WTC11 (cell line): ENCODE results near the gene SUMO1. TPM values are rescaled to one million over a fixed set of nuclear protein-coding genes. Genes with fewer than 3 reads are reported as not detected.

Experiments used
- ATAC-seq: fragments of 200-7000 bp; cut with Tn5 transposase; 2 replicates; pipeline ENCODE4 v1.10.0; 2021; ENCODE audit warnings: mild to moderate bottlenecking, moderate library complexity
- CTCF ChIA-PET: fragments of 300-600 bp; sonication (Branson Sonifier 250); formaldehyde crosslinking; loops from one replicate; lab custom pipeline; 2021; ENCODE audit warnings: antibody characterized with exemption; lab: Charles Lee
- POLR2A ChIA-PET: fragments of 350-600 bp; sonication (Branson Sonifier 250); formaldehyde crosslinking; loops from one replicate; lab custom pipeline; 2021; ENCODE audit warnings: antibody characterized with exemption; lab: Charles Lee
- DNase-seq: peaks from one replicate; pipeline ENCODE4 v3.0.0; 2021; ENCODE audit warnings: low spot score
- H3K27ac Mint-ChIP-seq: 2 replicates; pipeline ENCODE4 v1.8.0; 2021; ENCODE audit warnings: mixed read lengths
- H3K27me3 Mint-ChIP-seq: 2 replicates; pipeline ENCODE4 v1.8.0; 2021; ENCODE audit warnings: low read depth, mild to moderate bottlenecking, moderate library complexity, mixed read lengths
- H3K36me3 Mint-ChIP-seq: 2 replicates; pipeline ENCODE4 v1.8.0; 2021; ENCODE audit warnings: mixed read lengths
- H3K4me1 Mint-ChIP-seq: 2 replicates; pipeline ENCODE4 v1.8.0; 2022; ENCODE audit warnings: mixed read lengths
- H3K4me3 Mint-ChIP-seq: 2 replicates; pipeline ENCODE4 v1.8.0; 2021; ENCODE audit warnings: mild to moderate bottlenecking, moderate library complexity, mixed read lengths
- H3K9me3 Mint-ChIP-seq: 2 replicates; pipeline ENCODE4 v1.8.0; 2021; ENCODE audit warnings: mixed read lengths
- CREB1 ChIP-seq: sonication (generic); formaldehyde crosslinking; IDR thresholded peaks from 2 replicates; pipeline ENCODE4 v1.8.0; 2023; ENCODE audit warnings: mild to moderate bottlenecking, missing genetic modification reagents
- E2F1 ChIP-seq: sonication (generic); formaldehyde crosslinking; IDR thresholded peaks from 2 replicates; pipeline ENCODE4 v1.8.0; 2022; ENCODE audit warnings: mild to moderate bottlenecking, missing genetic modification reagents
- ETV6 ChIP-seq: sonication (generic); formaldehyde crosslinking; IDR thresholded peaks from 2 replicates; pipeline ENCODE4 v1.8.1; 2022; ENCODE audit warnings: mild to moderate bottlenecking, missing genetic modification reagents
- FOXP1 ChIP-seq: sonication (generic); formaldehyde crosslinking; IDR thresholded peaks from 2 replicates; pipeline ENCODE4 v1.8.0; 2022; ENCODE audit warnings: missing genetic modification reagents, mild to moderate bottlenecking, moderate library complexity, borderline replicate concordance
- FOXP4 ChIP-seq: sonication (generic); formaldehyde crosslinking; IDR thresholded peaks from 2 replicates; pipeline ENCODE4 v1.8.0; 2022; ENCODE audit warnings: mild to moderate bottlenecking, missing genetic modification reagents
- GABPB1 ChIP-seq: sonication (generic); formaldehyde crosslinking; IDR thresholded peaks from 2 replicates; pipeline ENCODE4 v1.8.1; 2023; ENCODE audit warnings: mild to moderate bottlenecking, missing genetic modification reagents
- GRHL2 ChIP-seq: fragments of 250-450 bp; sonication (Bioruptor Pico); IDR thresholded peaks from 2 replicates; pipeline ENCODE4 v1.8.0; 2022; ENCODE audit warnings: mild to moderate bottlenecking, moderate library complexity; ENCODE audit not compliant: insufficient replicate concordance, severe bottlenecking
- JUN ChIP-seq: sonication (generic); formaldehyde crosslinking; IDR thresholded peaks from 2 replicates; pipeline ENCODE4 v1.8.0; 2023; ENCODE audit warnings: mild to moderate bottlenecking, missing genetic modification reagents
- MXD4 ChIP-seq: fragments of 250-450 bp; sonication (Bioruptor Pico); IDR thresholded peaks from 2 replicates; pipeline ENCODE4 v1.8.0; 2021; ENCODE audit warnings: mild to moderate bottlenecking, moderate library complexity, borderline replicate concordance
- MYBL2 ChIP-seq: sonication (generic); formaldehyde crosslinking; IDR thresholded peaks from 2 replicates; pipeline ENCODE4 v1.8.1; 2023; ENCODE audit warnings: mild to moderate bottlenecking, moderate library complexity, missing genetic modification reagents
- NFATC4 ChIP-seq: fragments of 250-450 bp; sonication (Bioruptor Pico); IDR thresholded peaks from 2 replicates; pipeline ENCODE4 v1.9.0; 2021; ENCODE audit warnings: mild to moderate bottlenecking
- RELA ChIP-seq: sonication (generic); formaldehyde crosslinking; IDR thresholded peaks from 2 replicates; pipeline ENCODE4 v1.8.1; 2022; ENCODE audit warnings: missing genetic modification reagents, mild to moderate bottlenecking, borderline replicate concordance
- TCF7 ChIP-seq: sonication (generic); formaldehyde crosslinking; IDR thresholded peaks from 2 replicates; pipeline ENCODE4 v1.8.0; 2022; ENCODE audit warnings: mild to moderate bottlenecking, low read depth, missing genetic modification reagents, moderate library complexity
- USF1 ChIP-seq: sonication (generic); formaldehyde crosslinking; IDR thresholded peaks from 2 replicates; pipeline ENCODE4 v1.8.0; 2022; ENCODE audit warnings: mild to moderate bottlenecking, missing genetic modification reagents
- ZNF121 ChIP-seq: sonication (generic); formaldehyde crosslinking; IDR thresholded peaks from 2 replicates; pipeline ENCODE4 v1.8.0; 2023; ENCODE audit warnings: missing genetic modification reagents
- total RNA-seq: library from RNA; stranded (reverse); gene quantifications from 3 replicates; pipeline ENCODE4 v1.2.3, GENCODE V29; 2021
- TF ChIP-seq, protein P1 (sequence below): sonication (generic); formaldehyde crosslinking; IDR thresholded peaks from 2 replicates; pipeline ENCODE4 v1.8.1; 2022; ENCODE audit warnings: low read depth, mild to moderate bottlenecking, moderate library complexity, missing genetic modification reagents, borderline replicate concordance
- TF ChIP-seq, protein P2 (sequence below): fragments of 250-450 bp; sonication (Bioruptor Pico); IDR thresholded peaks from 2 replicates; pipeline ENCODE4 v1.8.0; 2021; ENCODE audit warnings: mild to moderate bottlenecking
- TF ChIP-seq, protein P3 (sequence below): sonication (generic); formaldehyde crosslinking; IDR thresholded peaks from 2 replicates; pipeline ENCODE4 v1.8.1; 2022; ENCODE audit warnings: mild to moderate bottlenecking, moderate library complexity, missing genetic modification reagents
- TF ChIP-seq, protein P4 (sequence below): sonication (generic); formaldehyde crosslinking; IDR thresholded peaks from 2 replicates; pipeline ENCODE4 v1.8.0; 2022; ENCODE audit warnings: mild to moderate bottlenecking, missing genetic modification reagents
- TF ChIP-seq, protein P5 (sequence below): sonication (generic); formaldehyde crosslinking; conservative IDR thresholded peaks from 2 replicates; pipeline ENCODE4 v1.8.1; 2023; ENCODE audit warnings: mild to moderate bottlenecking, low read depth, missing genetic modification reagents, moderate library complexity

Gene SUMO1
- total RNA-seq, 1 experiment from 2014 or later, result 172 TPM

DNA sequence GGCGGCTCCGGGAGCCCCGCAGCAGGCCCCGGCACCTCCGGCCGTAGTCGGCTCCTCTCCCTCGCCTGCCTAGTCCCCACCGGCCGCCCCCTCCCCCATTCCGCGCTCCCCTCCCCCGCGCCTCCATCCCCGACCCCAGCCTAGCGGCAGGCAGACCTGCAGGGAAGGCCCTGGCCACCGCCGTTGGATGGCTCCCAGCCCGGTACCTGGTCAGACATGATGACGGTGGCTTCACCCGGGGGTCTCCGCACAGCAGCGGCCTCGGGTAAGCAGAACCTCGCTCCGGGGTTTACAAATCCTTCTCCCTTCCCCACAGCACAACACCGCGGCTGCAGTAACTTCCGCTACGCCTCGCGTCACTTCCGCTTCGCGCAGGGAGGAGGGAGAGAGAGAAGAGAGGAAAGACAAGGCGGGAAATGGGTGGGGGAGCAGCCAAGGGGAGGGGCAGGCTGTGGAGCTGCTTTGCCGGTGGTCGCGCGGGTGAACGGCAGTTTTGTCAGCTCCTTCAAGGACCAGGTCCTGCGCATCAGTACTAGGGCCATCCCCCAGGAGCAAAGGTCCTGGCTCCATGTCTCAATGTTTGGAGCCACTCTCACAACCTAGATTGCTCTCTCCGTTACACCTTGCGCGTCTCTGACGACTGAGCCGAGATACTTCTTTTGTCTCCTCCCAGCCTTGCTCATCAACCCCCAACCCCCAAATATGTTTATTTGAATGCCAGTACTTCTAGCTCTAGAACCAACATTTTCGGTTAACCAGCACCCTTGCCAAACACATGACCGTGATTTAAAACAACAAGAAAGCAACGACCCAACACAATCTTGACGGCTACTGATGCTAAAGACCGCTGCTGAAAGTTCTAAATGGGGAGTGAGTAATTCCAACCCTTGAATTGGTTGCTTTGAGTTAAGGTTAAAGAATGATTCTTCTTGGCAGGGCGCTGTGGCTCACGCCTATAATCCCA is at the start of gene SUMO1 (continued):
- TF ChIP-seq, protein P1, sequence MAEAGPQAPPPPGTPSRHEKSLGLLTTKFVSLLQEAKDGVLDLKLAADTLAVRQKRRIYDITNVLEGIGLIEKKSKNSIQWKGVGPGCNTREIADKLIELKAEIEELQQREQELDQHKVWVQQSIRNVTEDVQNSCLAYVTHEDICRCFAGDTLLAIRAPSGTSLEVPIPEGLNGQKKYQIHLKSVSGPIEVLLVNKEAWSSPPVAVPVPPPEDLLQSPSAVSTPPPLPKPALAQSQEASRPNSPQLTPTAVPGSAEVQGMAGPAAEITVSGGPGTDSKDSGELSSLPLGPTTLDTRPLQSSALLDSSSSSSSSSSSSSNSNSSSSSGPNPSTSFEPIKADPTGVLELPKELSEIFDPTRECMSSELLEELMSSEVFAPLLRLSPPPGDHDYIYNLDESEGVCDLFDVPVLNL (CRISPR knock-in tag), result peak; percentile 95
- TF ChIP-seq, protein P2, sequence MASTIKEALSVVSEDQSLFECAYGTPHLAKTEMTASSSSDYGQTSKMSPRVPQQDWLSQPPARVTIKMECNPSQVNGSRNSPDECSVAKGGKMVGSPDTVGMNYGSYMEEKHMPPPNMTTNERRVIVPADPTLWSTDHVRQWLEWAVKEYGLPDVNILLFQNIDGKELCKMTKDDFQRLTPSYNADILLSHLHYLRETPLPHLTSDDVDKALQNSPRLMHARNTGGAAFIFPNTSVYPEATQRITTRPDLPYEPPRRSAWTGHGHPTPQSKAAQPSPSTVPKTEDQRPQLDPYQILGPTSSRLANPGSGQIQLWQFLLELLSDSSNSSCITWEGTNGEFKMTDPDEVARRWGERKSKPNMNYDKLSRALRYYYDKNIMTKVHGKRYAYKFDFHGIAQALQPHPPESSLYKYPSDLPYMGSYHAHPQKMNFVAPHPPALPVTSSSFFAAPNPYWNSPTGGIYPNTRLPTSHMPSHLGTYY (CRISPR knock-in tag), result no peak
- TF ChIP-seq CREB1, result peak; percentile 79; the same call in 1 of the 2 replicates
- peak; percentile 80; the same call in 1 of the 2 replicates for TF ChIP-seq TCF7 (CRISPR knock-in tag)
- TF ChIP-seq, protein P3, sequence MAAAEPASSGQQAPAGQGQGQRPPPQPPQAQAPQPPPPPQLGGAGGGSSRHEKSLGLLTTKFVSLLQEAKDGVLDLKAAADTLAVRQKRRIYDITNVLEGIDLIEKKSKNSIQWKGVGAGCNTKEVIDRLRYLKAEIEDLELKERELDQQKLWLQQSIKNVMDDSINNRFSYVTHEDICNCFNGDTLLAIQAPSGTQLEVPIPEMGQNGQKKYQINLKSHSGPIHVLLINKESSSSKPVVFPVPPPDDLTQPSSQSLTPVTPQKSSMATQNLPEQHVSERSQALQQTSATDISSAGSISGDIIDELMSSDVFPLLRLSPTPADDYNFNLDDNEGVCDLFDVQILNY (CRISPR knock-in tag), result peak; percentile 98
- 0 out of 2 replicates have a peak, but pooled peaks have one; percentile 31 for TF ChIP-seq NFATC4 (CRISPR knock-in tag)
- TF ChIP-seq ZNF121 (CRISPR knock-in tag), result no peak
- peak; percentile 80 for TF ChIP-seq FOXP4 (CRISPR knock-in tag)
- TF ChIP-seq, protein P4, sequence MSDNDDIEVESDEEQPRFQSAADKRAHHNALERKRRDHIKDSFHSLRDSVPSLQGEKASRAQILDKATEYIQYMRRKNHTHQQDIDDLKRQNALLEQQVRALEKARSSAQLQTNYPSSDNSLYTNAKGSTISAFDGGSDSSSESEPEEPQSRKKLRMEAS (CRISPR knock-in tag), result peak; percentile 77; the same call in 1 of the 2 replicates
- peak; percentile 77; the same call in 1 of the 2 replicates for TF ChIP-seq MYBL2 (CRISPR knock-in tag)
- peak; percentile 89 for TF ChIP-seq FOXP1 (CRISPR knock-in tag)
- no peak for TF ChIP-seq MXD4
- 0 out of 2 replicates have a peak, but pooled peaks have one; percentile 49 for TF ChIP-seq USF1 (CRISPR knock-in tag)
- peak; percentile 94 for TF ChIP-seq GABPB1 (CRISPR knock-in tag)
- TF ChIP-seq E2F1, result 0 out of 2 replicates have a peak, but pooled peaks have one; percentile 47
- TF ChIP-seq, all 79 proteins: peak for 24

GRCh38 chr2:202286595-202286994 is 48.2 kb upstream of the SUMO1 start:
- ChIA-PET POLR2A (interaction anchor here (0.5 kb wide), 1 partner anchor 13 kb away, joined by 3 read pairs; no protein-coding TSS in a partner anchor), CTCF (no interaction called here)
- Mint-ChIP-seq H3K27ac (0 out of 2 replicates have a peak overlapping the region, but pooled peaks have one; percentile 32), H3K4me1 (no peaks in the 10 kb centered on the region), H3K4me3 (no peak overlapping the region), H3K9me3 (no peaks in the 10 kb centered on the region), H3K36me3 (peaks cover 85% of the 10 kb centered on the region), H3K27me3 (no peaks in the 10 kb centered on the region)
- no peak for ATAC-seq
- DNase-seq, result no peak
- TF ChIP-seq USF1 (CRISPR knock-in tag), result no peak
- no peak for TF ChIP-seq MYBL2 (CRISPR knock-in tag)
- TF ChIP-seq ETV6 (CRISPR knock-in tag), result no peak
- no peak for TF ChIP-seq GRHL2 (CRISPR knock-in tag)
- TF ChIP-seq, protein P5, sequence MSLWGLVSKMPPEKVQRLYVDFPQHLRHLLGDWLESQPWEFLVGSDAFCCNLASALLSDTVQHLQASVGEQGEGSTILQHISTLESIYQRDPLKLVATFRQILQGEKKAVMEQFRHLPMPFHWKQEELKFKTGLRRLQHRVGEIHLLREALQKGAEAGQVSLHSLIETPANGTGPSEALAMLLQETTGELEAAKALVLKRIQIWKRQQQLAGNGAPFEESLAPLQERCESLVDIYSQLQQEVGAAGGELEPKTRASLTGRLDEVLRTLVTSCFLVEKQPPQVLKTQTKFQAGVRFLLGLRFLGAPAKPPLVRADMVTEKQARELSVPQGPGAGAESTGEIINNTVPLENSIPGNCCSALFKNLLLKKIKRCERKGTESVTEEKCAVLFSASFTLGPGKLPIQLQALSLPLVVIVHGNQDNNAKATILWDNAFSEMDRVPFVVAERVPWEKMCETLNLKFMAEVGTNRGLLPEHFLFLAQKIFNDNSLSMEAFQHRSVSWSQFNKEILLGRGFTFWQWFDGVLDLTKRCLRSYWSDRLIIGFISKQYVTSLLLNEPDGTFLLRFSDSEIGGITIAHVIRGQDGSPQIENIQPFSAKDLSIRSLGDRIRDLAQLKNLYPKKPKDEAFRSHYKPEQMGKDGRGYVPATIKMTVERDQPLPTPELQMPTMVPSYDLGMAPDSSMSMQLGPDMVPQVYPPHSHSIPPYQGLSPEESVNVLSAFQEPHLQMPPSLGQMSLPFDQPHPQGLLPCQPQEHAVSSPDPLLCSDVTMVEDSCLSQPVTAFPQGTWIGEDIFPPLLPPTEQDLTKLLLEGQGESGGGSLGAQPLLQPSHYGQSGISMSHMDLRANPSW (CRISPR knock-in tag), result no peak
- TF ChIP-seq JUN (CRISPR knock-in tag), result no peak
- TF ChIP-seq, protein P1 (CRISPR knock-in tag), result no peak
- TF ChIP-seq RELA (CRISPR knock-in tag), result no peak
